HEK293T (cell line): ENCODE measurements around the gene CACUL1.
"Not testable (repeated sequence)": the region's sequence is repeated elsewhere in the genome, so short reads cannot be mapped to it uniquely, and the experiment has no call there.

Experiments used
- CTCF ChIA-PET: fragments of 350-600 bp; formaldehyde crosslinking; extraction: SDS; loops from one replicate; lab custom pipeline; 2021; ENCODE audit warnings: antibody characterized with exemption, inconsistent platforms; lab: Yijun Ruan, JAX
- POLR2A ChIA-PET: fragments of 350-600 bp; formaldehyde crosslinking; extraction: SDS; loops from one replicate; lab custom pipeline; 2020; ENCODE audit warnings: antibody characterized with exemption, inconsistent platforms; lab: Yijun Ruan, JAX
- DNase-seq: peaks from one replicate; pipeline ENCODE4 v3.0.0; 2012; ENCODE audit warnings: mixed read lengths; ENCODE audit errors: extremely low spot score
- ARNT ChIP-seq: fragments of 450-650 bp; IDR thresholded peaks from 2 replicates; pipeline ENCODE4 v1.6.1; 2017; ENCODE audit warnings: mild to moderate bottlenecking
- BHLHE40 ChIP-seq: fragments of 450-650 bp; IDR thresholded peaks from 2 replicates; pipeline ENCODE4 v1.6.1; 2016; ENCODE audit warnings: mild to moderate bottlenecking, moderate library complexity, borderline replicate concordance
- CTBP1 ChIP-seq: fragments of 450-650 bp; IDR thresholded peaks from 2 replicates; pipeline ENCODE4 v1.6.1; 2016; ENCODE audit warnings: borderline replicate concordance
- ELF4 ChIP-seq: fragments of 450-650 bp; IDR thresholded peaks from 2 replicates; pipeline ENCODE4 v1.6.1; 2017; ENCODE audit warnings: antibody characterized with exemption
- FOXA1 ChIP-seq: fragments of 450-650 bp; IDR thresholded peaks from 2 replicates; pipeline ENCODE4 v1.6.1; 2016; ENCODE audit warnings: mild to moderate bottlenecking
- FOXK2 ChIP-seq: fragments of 450-650 bp; IDR thresholded peaks from 2 replicates; pipeline ENCODE4 v1.6.1; 2016; ENCODE audit warnings: mild to moderate bottlenecking
- FOXM1 ChIP-seq: fragments of 450-650 bp; IDR thresholded peaks from 2 replicates; pipeline ENCODE4 v1.6.1; 2017; ENCODE audit warnings: mild to moderate bottlenecking, borderline replicate concordance
- HDGF ChIP-seq: fragments of 450-650 bp; IDR thresholded peaks from 2 replicates; pipeline ENCODE4 v1.6.1; 2017; ENCODE audit warnings: antibody characterized with exemption, borderline replicate concordance
- L3MBTL2 ChIP-seq: fragments of 450-650 bp; conservative IDR thresholded peaks from 2 replicates; pipeline ENCODE4 v1.6.1; 2016; ENCODE audit warnings: mild to moderate bottlenecking
- LEF1 ChIP-seq: fragments of 450-650 bp; IDR thresholded peaks from 2 replicates; pipeline ENCODE4 v1.6.1; 2017; ENCODE audit warnings: mild to moderate bottlenecking, borderline replicate concordance
- NFRKB ChIP-seq: fragments of 450-650 bp; IDR thresholded peaks from 2 replicates; pipeline ENCODE4 v1.6.1; 2016; ENCODE audit warnings: mild to moderate bottlenecking, moderate library complexity
- PKNOX1 ChIP-seq: fragments of 450-650 bp; IDR thresholded peaks from 2 replicates; pipeline ENCODE4 v1.6.1; 2016
- SP1 ChIP-seq: fragments of 450-650 bp; IDR thresholded peaks from 2 replicates; pipeline ENCODE4 v1.6.1; 2017
- SUZ12 ChIP-seq: fragments of 450-650 bp; IDR thresholded peaks from 2 replicates; pipeline ENCODE4 v1.6.1; 2016; ENCODE audit warnings: mild to moderate bottlenecking
- TARDBP ChIP-seq: fragments of 450-650 bp; IDR thresholded peaks from 2 replicates; pipeline ENCODE4 v1.6.1; 2016
- ZNF384 ChIP-seq: fragments of 450-650 bp; IDR thresholded peaks from 2 replicates; pipeline ENCODE4 v1.6.1; 2016

CACUL1 gene

GRCh38 chr10:118754556-118755423 lies at the start of gene CACUL1:
Gene CACUL1, minus strand, starts transcription at chr10:118754970. Its CDS starts 208 bp downstream, at chr10:118754762.
- TF ChIP-seq FOXM1 (no peak), ELF4 (no peak), HDGF (peak; percentile 95; the same call in 1 of the 2 replicates), L3MBTL2 (peak; percentile 77; the same call in 1 of the 2 replicates), PKNOX1 (no peak), SP1 (no peak), NFRKB (no peak), ZNF384 (no peak)
- CTCF ChIA-PET = interaction anchor here (1.5 to 1.7 kb wide), 2 partner anchors 15 to 34 kb away, joined by 5 to 7 read pairs; no protein-coding TSS in a partner anchor
- POLR2A ChIA-PET = interaction anchor here (0.5 to 3.4 kb wide), 18 partner anchors 12 to 788 kb away, joined by 3 to 42 read pairs (median 4); partner anchors contain the start of gene RGS10
- DNase-seq = peak; percentile 100

GRCh38 chr10:118804262-118804773 lies 49.5 kb upstream of the CACUL1 start:
- CTCF ChIA-PET = interaction anchor here (0.6 to 1.3 kb wide), 4 partner anchors 19 to 235 kb away, joined by 3 to 4 read pairs (median 3); no protein-coding TSS in a partner anchor
- no peak for DNase-seq
- no peak for TF ChIP-seq ELF4
- no peak for TF ChIP-seq NFRKB
- no peak for TF ChIP-seq TARDBP
- TF ChIP-seq FOXM1 = no peak
- no peak for TF ChIP-seq SUZ12
- TF ChIP-seq PKNOX1 = no peak
- TF ChIP-seq ZNF384 = no peak
- TF ChIP-seq L3MBTL2 = no peak
- POLR2A ChIA-PET = no interaction called here

- ChIA-PET POLR2A (interaction anchor here (0.9 kb wide), 1 partner anchor 48 kb away, joined by 3 read pairs; the partner anchor contains the start of gene CACUL1), CTCF (no interaction called here)
- no peak for TF ChIP-seq CTBP1
- TF ChIP-seq PKNOX1 = no peak
- TF ChIP-seq ZNF384 = no peak
- TF ChIP-seq ELF4 = no peak
- no peak for TF ChIP-seq BHLHE40
- no peak for TF ChIP-seq HDGF
- no peak for TF ChIP-seq FOXA1
- no peak for TF ChIP-seq SP1
- TF ChIP-seq L3MBTL2 = no peak
- DNase-seq = no peak
Observed at GRCh38 chr10:118802126-118802793, 47.5 kb upstream of the CACUL1 start.

- ChIA-PET CTCF (interaction anchor here (0.6 to 1.4 kb wide), 2 partner anchors 233 to 234 kb away, joined by 3 read pairs; no protein-coding TSS in a partner anchor), POLR2A (no interaction called here)
- peak; percentile 40 for DNase-seq
- TF ChIP-seq SP1 (no peak), LEF1 (no peak), ZNF384 (no peak)
Observed at GRCh38 chr10:118800920-118801319, 46.1 kb upstream of the CACUL1 start.

- TF ChIP-seq LEF1 = no peak
- TF ChIP-seq FOXK2 = no peak
- TF ChIP-seq SUZ12 = no peak
- no peak for TF ChIP-seq ELF4
- TF ChIP-seq ARNT = no peak
- no peak for TF ChIP-seq TARDBP
- no peak for DNase-seq
- ChIA-PET CTCF (interaction anchor here (1.4 kb wide), 1 partner anchor 233 kb away, joined by 3 read pairs; no protein-coding TSS in a partner anchor), POLR2A (interaction anchor here (0.7 kb wide), 1 partner anchor 122 kb away, joined by 3 read pairs; no protein-coding TSS in a partner anchor)
Observed at GRCh38 chr10:118799777-118800176, 45.0 kb upstream of the CACUL1 start.

GRCh38 chr10:118798231-118798662 lies 43.5 kb upstream of the CACUL1 start:
- ChIA-PET CTCF (interaction anchor here (0.6 to 1.1 kb wide), 2 partner anchors 233 to 339 kb away, joined by 3 read pairs; no protein-coding TSS in a partner anchor), POLR2A (interaction anchor here (1.6 kb wide), 1 partner anchor 43 kb away, joined by 4 read pairs; the partner anchor contains the start of gene CACUL1)
- DNase-seq = no peak
- TF ChIP-seq CTBP1 = no peak
- no peak for TF ChIP-seq ARNT

- POLR2A ChIA-PET, CTCF ChIA-PET, DNase-seq: not testable (repeated sequence)
Observed at GRCh38 chr10:118794971-118795370, 40.2 kb upstream of the CACUL1 start.
